Hepatocyte (in vitro differentiated cells): ENCODE results near the gene TIGD3.

Experiments
- EZH2 ChIP-seq: fragments of 200-600 bp; sonication (generic); IDR thresholded peaks from 2 replicates; pipeline ENCODE4 v1.6.1; 2016; ENCODE audit warnings: antibody characterized with exemption, mild to moderate bottlenecking, borderline replicate concordance
- TF ChIP-seq, protein P1 (sequence below): fragments of 200-600 bp; sonication (generic); IDR thresholded peaks from 2 replicates; pipeline ENCODE4 v1.5.1; 2016; ENCODE audit warnings: antibody characterized with exemption, mild to moderate bottlenecking; ENCODE audit not compliant: poor library complexity

DNA sequence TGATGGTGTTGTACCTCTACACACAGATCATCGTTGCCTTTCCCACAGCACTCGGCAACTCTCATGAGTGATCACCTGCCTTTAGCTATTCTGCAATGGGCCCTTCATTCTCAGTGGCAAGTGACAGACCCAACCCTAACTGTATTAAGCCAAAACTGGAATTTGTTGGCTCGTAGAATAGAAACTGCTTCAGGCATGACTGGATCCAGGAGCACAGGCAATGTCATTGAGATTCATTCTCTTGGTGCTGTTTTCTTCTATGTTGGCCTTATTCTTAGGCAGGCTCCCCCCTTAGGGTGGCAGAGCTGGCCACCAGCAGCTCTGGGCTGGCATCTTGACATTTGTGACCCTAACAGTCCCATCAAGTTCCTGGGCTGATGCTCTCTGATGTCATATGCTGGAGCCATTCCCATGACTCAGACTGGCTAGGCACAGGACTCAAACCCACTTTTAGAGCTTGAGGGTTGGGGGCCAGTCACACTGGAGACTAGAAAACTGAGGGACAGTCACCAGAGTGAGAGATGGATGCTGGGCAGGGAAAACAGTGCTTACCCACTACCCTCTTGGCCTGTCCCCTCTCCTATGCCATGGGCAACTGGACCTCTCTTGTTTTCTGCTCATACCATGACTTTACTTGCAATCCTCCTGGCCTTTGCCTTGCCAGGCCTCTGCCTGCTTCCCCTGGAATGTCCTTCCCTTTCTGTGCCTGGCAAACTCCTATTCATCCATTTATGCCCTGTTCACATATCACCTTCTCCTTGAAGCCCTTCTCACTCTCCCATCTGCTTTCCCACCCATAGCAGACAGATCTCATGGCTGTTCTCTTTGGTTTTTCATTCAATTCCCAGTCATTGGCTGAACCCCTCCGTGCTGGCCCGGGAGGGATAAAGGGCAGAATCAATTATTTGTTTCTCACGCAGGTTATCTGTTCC lies 47.0 kb upstream of the TIGD3 start:
- TF ChIP-seq, protein P1, sequence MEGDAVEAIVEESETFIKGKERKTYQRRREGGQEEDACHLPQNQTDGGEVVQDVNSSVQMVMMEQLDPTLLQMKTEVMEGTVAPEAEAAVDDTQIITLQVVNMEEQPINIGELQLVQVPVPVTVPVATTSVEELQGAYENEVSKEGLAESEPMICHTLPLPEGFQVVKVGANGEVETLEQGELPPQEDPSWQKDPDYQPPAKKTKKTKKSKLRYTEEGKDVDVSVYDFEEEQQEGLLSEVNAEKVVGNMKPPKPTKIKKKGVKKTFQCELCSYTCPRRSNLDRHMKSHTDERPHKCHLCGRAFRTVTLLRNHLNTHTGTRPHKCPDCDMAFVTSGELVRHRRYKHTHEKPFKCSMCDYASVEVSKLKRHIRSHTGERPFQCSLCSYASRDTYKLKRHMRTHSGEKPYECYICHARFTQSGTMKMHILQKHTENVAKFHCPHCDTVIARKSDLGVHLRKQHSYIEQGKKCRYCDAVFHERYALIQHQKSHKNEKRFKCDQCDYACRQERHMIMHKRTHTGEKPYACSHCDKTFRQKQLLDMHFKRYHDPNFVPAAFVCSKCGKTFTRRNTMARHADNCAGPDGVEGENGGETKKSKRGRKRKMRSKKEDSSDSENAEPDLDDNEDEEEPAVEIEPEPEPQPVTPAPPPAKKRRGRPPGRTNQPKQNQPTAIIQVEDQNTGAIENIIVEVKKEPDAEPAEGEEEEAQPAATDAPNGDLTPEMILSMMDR: no peak
- no peak for TF ChIP-seq EZH2
